Mammary epithelial cell (primary cell): ENCODE measurements around the gene MYRF.

Source experiments
- CTCF ChIP-seq, 2 donors: IDR thresholded peaks in 1 of 2; conservative IDR thresholded peaks in 1 of 2; 2 replicates each; pipeline ENCODE4 v1.5.1; 2011 to 2012; ENCODE audit warnings: inconsistent platforms in 2 of 2, low read length in 2 of 2, mild to moderate bottlenecking in 2 of 2, control low read depth in 1 of 2, low read depth in 1 of 2; ENCODE audit not compliant: insufficient read depth in 1 of 2; ENCODE audit errors: extremely low read depth in 1 of 2
- EZH2 ChIP-seq: IDR thresholded peaks from 2 replicates; pipeline ENCODE4 v1.6.1; 2012; ENCODE audit warnings: low read length, inconsistent platforms, borderline replicate concordance

- TF ChIP-seq CTCF (conservative IDR thresholded peaks at IDR 0.05 in 1 of 2, IDR thresholded peaks at IDR 0.05 in 1 of 2; ENCODE audit: extremely low read depth in 1 of 2, insufficient read depth in 1 of 2, low read depth in 1 of 2, low read length in 2 of 2) (no peak), EZH2 (no peak)
Measured at GRCh38 chr11:61712846-61713245, 39.6 kb upstream of the MYRF start.
